ENCODE data around the gene SSH2. TPM values are rescaled to one million over a fixed set of nuclear protein-coding genes. Genes with fewer than 3 reads are reported as not detected.

The SSH2 gene
- total RNA-seq, 1 experiment from 2014 or later, result 14.6 TPM

GRCh38 chr17:29594519-29595090, 335.4 kb downstream of the SSH2 start:
- Histone ChIP-seq H3K23ac (ENCODE audit: insufficient read length, low read depth, low read length) (no peak overlapping the region), H3K23me2 (ENCODE audit: insufficient read length, low read depth, low read length, poor library complexity, severe bottlenecking) (peaks cover 33% of the 10 kb centered on the region), H3K79me2 (ENCODE audit: insufficient read depth, low read length) (no peaks in the 10 kb centered on the region; the same call in 1 of the 2 replicates), H3K9ac (ENCODE audit: extremely low read depth, insufficient read length, low read length) (no peak overlapping the region), H4K91ac (ENCODE audit: insufficient read length, low read depth, low read length) (no peak overlapping the region), H3K9me3 (ENCODE audit: control insufficient read depth, low read depth, low read length) (no peaks in the 10 kb centered on the region), H2AK5ac (ENCODE audit: insufficient read length, low read length) (no peak overlapping the region), H4K5ac (ENCODE audit: insufficient read length, low read depth, low read length) (no peak overlapping the region), H2BK12ac (ENCODE audit: insufficient read length, low read depth, low read length) (no peak overlapping the region), H2BK5ac (ENCODE audit: insufficient read length, low read length) (no peak overlapping the region), H2BK15ac (ENCODE audit: low read depth, low read length) (no peak overlapping the region), H3K27me3 (ENCODE audit: insufficient read depth, low read length) (no peaks in the 10 kb centered on the region), H3K4ac (ENCODE audit: low read depth, low read length) (no peak overlapping the region), H3T11ph (ENCODE audit: low read length) (no peak overlapping the region), H3K4me1 (ENCODE audit: insufficient read depth, low read length) (peaks cover 4% of the 10 kb centered on the region; the same call in 1 of the 2 replicates), H3K14ac (ENCODE audit: insufficient read depth, low read length) (no peak overlapping the region), H3K56ac (ENCODE audit: insufficient read length, low read depth, low read length) (no peak overlapping the region), H3K4me2 (ENCODE audit: insufficient read depth, insufficient read length, low read length) (peak overlapping the region; percentile 63), H2AFZ (ENCODE audit: low read length) (no peak overlapping the region), H4K20me1 (ENCODE audit: control insufficient read depth, insufficient read depth, insufficient read length) (no peaks in the 10 kb centered on the region), H3K79me1 (ENCODE audit: insufficient read depth, low read depth, low read length, poor library complexity, severe bottlenecking) (no peaks in the 10 kb centered on the region), H2BK20ac (ENCODE audit: low read depth, low read length, poor library complexity, severe bottlenecking) (no peak overlapping the region), H4K8ac (replicated peaks; ENCODE audit: insufficient read length, low read depth, low read length) (no peak overlapping the region), H2BK120ac (ENCODE audit: low read depth, low read length, poor library complexity, severe bottlenecking) (no peak overlapping the region), H3K18ac (ENCODE audit: insufficient read length, low read depth, low read length) (no peak overlapping the region), H3K27ac (ENCODE audit: insufficient read length, low read depth, low read length) (no peak overlapping the region)
- WGBS (ENCODE audit: extremely low coverage, insufficient read length, low lambda C conversion rate), result no CpG with 5 or more reads among the region's 11 CpGs
- Mint-ChIP-seq H3K4me1 (peaks cover 48 to 74% of the 10 kb centered on the region in 2 experiments), H3K36me3 (ENCODE audit: insufficient read depth in 1 of 3, low read depth in 3 of 3) (peaks cover 0 to 4% (median 0%) of the 10 kb centered on the region in 3 experiments; a peak in 1 of 7 replicates), H3K27me3 (ENCODE audit: low read depth) (peaks cover 5% of the 10 kb centered on the region), H3K4me3 (peak overlapping the region; percentile 78 to 88), H3K27ac (no peak overlapping the region), H3K9me3 (peaks cover 0 to 3% of the 10 kb centered on the region in 2 experiments; a peak in 1 of 5 replicates)
- DNase-seq, result no peak
- TF ChIP-seq, protein P1, sequence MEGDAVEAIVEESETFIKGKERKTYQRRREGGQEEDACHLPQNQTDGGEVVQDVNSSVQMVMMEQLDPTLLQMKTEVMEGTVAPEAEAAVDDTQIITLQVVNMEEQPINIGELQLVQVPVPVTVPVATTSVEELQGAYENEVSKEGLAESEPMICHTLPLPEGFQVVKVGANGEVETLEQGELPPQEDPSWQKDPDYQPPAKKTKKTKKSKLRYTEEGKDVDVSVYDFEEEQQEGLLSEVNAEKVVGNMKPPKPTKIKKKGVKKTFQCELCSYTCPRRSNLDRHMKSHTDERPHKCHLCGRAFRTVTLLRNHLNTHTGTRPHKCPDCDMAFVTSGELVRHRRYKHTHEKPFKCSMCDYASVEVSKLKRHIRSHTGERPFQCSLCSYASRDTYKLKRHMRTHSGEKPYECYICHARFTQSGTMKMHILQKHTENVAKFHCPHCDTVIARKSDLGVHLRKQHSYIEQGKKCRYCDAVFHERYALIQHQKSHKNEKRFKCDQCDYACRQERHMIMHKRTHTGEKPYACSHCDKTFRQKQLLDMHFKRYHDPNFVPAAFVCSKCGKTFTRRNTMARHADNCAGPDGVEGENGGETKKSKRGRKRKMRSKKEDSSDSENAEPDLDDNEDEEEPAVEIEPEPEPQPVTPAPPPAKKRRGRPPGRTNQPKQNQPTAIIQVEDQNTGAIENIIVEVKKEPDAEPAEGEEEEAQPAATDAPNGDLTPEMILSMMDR (conservative IDR thresholded peaks at IDR 0.05), result no peak

All from H9 (cell line).